NCI-H1092 treated with DMSO at 0.1 percent for 48 hours (cell line): ENCODE results near the gene TAOK2.
"Not testable (repeated sequence)": the region's sequence is repeated elsewhere in the genome, so short reads cannot be mapped to it uniquely, and the experiment has no call there.

Experiments
- DNase-seq: peaks from one replicate; lab custom pipeline; 2025; lab: John Stamatoyannopoulos, UW

The TAOK2 gene

GRCh38 chr16:30003670-30004423 is 30.2 kb downstream of the TAOK2 start:
- peak; percentile 72 for DNase-seq

GRCh38 chr16:30004424-30004776 is 30.7 kb downstream of the TAOK2 start:
- DNase-seq = peak; percentile 73

GRCh38 chr16:30004811-30005242 is 31.2 kb downstream of the TAOK2 start:
- DNase-seq = peak; percentile 73

- peak; percentile 23 for DNase-seq
Measured at GRCh38 chr16:30005341-30006094, 31.9 kb downstream of the TAOK2 start.

- no peak for DNase-seq
Measured at GRCh38 chr16:30006095-30006473, 32.4 kb downstream of the TAOK2 start.

- no peak for DNase-seq
Measured at GRCh38 chr16:30006659-30007377, 33.1 kb downstream of the TAOK2 start.

- DNase-seq = no peak
Measured at GRCh38 chr16:30007378-30007895, 33.8 kb downstream of the TAOK2 start.

GRCh38 chr16:30009085-30009862 is 35.6 kb downstream of the TAOK2 start:
- DNase-seq = peak; percentile 11

GRCh38 chr16:30009990-30010843 is 36.5 kb downstream of the TAOK2 start:
- DNase-seq = no peak

GRCh38 chr16:30010844-30011713 is 37.4 kb downstream of the TAOK2 start, which contains the start of gene DOC2A:
DOC2A (minus strand) TSS chr16:30011027; CDS start chr16:30010222, 805 bp downstream.
- DNase-seq = peak; percentile 61

GRCh38 chr16:30011714-30012504 is 38.2 kb downstream of the TAOK2 start:
- DNase-seq = no peak

- not testable (repeated sequence) for DNase-seq
Measured at GRCh38 chr16:30012598-30012997, 38.9 kb downstream of the TAOK2 start.

GRCh38 chr16:30015450-30015849 is 41.8 kb downstream of the TAOK2 start:
- DNase-seq = not testable (repeated sequence)

GRCh38 chr16:30016555-30017276 is 43.0 kb downstream of the TAOK2 start:
- no peak for DNase-seq

GRCh38 chr16:30017277-30017656 is 43.6 kb downstream of the TAOK2 start:
- no peak for DNase-seq

GRCh38 chr16:30017937-30018336 is 44.3 kb downstream of the TAOK2 start:
- not testable (repeated sequence) for DNase-seq

- no peak for DNase-seq
Measured at GRCh38 chr16:30018731-30019158, 45.1 kb downstream of the TAOK2 start.

- no peak for DNase-seq
Measured at GRCh38 chr16:30022887-30023286, 49.2 kb downstream of the TAOK2 start, which contains the start of gene C16orf92. C16orf92 (plus strand) TSS chr16:30023198; CDS start chr16:30023341, 143 bp downstream.
